Endodermal cell (in vitro differentiated cells): ENCODE results near the gene MTFR1L. TPM values are rescaled to one million over a fixed set of nuclear protein-coding genes. Genes with fewer than 3 reads are reported as not detected.

ENCODE experiments used
- DNase-seq: peaks from one replicate; pipeline ENCODE4 v3.0.0-alpha.2; 2017
- H3K27ac ChIP-seq: 2 replicates; pipeline ENCODE4 v1.5.1; 2013; ENCODE audit warnings: mild to moderate bottlenecking, low read depth, low read length, moderate library complexity
- H3K27me3 ChIP-seq: 2 replicates; pipeline ENCODE4 v1.6.1; 2013; ENCODE audit warnings: mild to moderate bottlenecking, low read length, moderate library complexity; ENCODE audit not compliant: insufficient read depth, control insufficient read depth, poor library complexity, severe bottlenecking
- H3K36me3 ChIP-seq: 2 replicates; pipeline ENCODE4 v1.7.0; 2013; ENCODE audit warnings: mild to moderate bottlenecking, low read length, moderate library complexity; ENCODE audit not compliant: control insufficient read depth, insufficient read depth
- H3K4me1 ChIP-seq: one replicate; pipeline ENCODE4 v1.7.0; 2013; ENCODE audit warnings: low read length; ENCODE audit not compliant: control insufficient read depth, insufficient read depth
- H3K4me3 ChIP-seq: 2 replicates; pipeline ENCODE4 v1.5.1; 2013; ENCODE audit warnings: mild to moderate bottlenecking, low read length, moderate library complexity
- H3K9ac ChIP-seq: 2 replicates; pipeline ENCODE4 v1.6.1; 2013; ENCODE audit warnings: mild to moderate bottlenecking, low read length, moderate library complexity; ENCODE audit not compliant: poor library complexity, severe bottlenecking; ENCODE audit errors: extremely low read depth
- H3K9me3 ChIP-seq: 2 replicates; pipeline ENCODE4 v1.6.1; 2013; ENCODE audit warnings: mild to moderate bottlenecking, low read length, moderate library complexity; ENCODE audit not compliant: control insufficient read depth
- H3K27ac Mint-ChIP-seq: 2 replicates; pipeline ENCODE4 v1.8.0; 2020; ENCODE audit warnings: mixed read lengths
- H3K27me3 Mint-ChIP-seq: 2 replicates; pipeline ENCODE4 v1.8.0; 2021; ENCODE audit warnings: mild to moderate bottlenecking, mixed read lengths; ENCODE audit not compliant: insufficient read depth
- H3K36me3 Mint-ChIP-seq: 2 replicates; pipeline ENCODE4 v1.8.0; 2020; ENCODE audit warnings: low read depth, mixed read lengths
- H3K4me1 Mint-ChIP-seq: 2 replicates; pipeline ENCODE4 v1.8.0; 2020; ENCODE audit warnings: mixed read lengths
- H3K4me3 Mint-ChIP-seq: 2 replicates; pipeline ENCODE4 v1.8.0; 2020; ENCODE audit warnings: mild to moderate bottlenecking, moderate library complexity, mixed read lengths
- H3K9me3 Mint-ChIP-seq: 2 replicates; pipeline ENCODE4 v1.8.0; 2020; ENCODE audit warnings: mild to moderate bottlenecking, mixed read lengths
- CTCF ChIP-seq: fragments of 200-600 bp; sonication (generic); conservative IDR thresholded peaks from 2 replicates; pipeline ENCODE4 v1.5.0; 2021; ENCODE audit warnings: antibody characterized with exemption, mild to moderate bottlenecking
- WGBS, 2 experiments: methylation state at CpG; one replicate each; pipeline versions ENCODE4 v1.1.5 to v1.1.7; 2013; ENCODE audit warnings: missing lambda C conversion rate in 2 of 2, mixed read lengths in 1 of 2; ENCODE audit not compliant: insufficient coverage in 1 of 2, insufficient read length in 1 of 2; 5-methylcytosine and 5-hydroxymethylcytosine counted together
- total RNA-seq, 2 donors: library from RNA; stranded (reverse); fragmentation: NEBNext Ultra II Directional in 1 of 2; extraction: Animal tissue kit (Norgen Biotek cat#: 25700) in 1 of 2; gene quantifications; 2 replicates in 1 of 2; 3 replicates in 1 of 2; pipeline ENCODE4 v1.2.1, GENCODE V29; 2021

Gene MTFR1L
- total RNA-seq, 2 donors from 2014 or later, result 31.6 to 36.2 TPM

GRCh38 chr1:25785333-25786067 lies 34.3 kb upstream of the MTFR1L start:
- no peaks in the 10 kb centered on the region for H3K27me3 Mint-ChIP-seq
- no peak overlapping the region for H3K27ac Mint-ChIP-seq
- no peak for DNase-seq
- H3K27ac ChIP-seq, result no peak overlapping the region
- WGBS, 2 experiments, result 89 to 90% methylated on average over 7 to 10 of the region's 10 CpGs
- no peaks in the 10 kb centered on the region for H3K9me3 Mint-ChIP-seq
- no peak overlapping the region for H3K4me3 ChIP-seq
- no peaks in the 10 kb centered on the region for H3K9me3 ChIP-seq
- H3K36me3 ChIP-seq, result no peaks in the 10 kb centered on the region
- peaks cover 2% of the 10 kb centered on the region for H3K4me1 ChIP-seq
- no peak overlapping the region for H3K4me3 Mint-ChIP-seq
- H3K9ac ChIP-seq, result no peak overlapping the region
- H3K36me3 Mint-ChIP-seq, result no peaks in the 10 kb centered on the region
- H3K27me3 ChIP-seq, result no peaks in the 10 kb centered on the region
- TF ChIP-seq CTCF, result no peak
- H3K4me1 Mint-ChIP-seq, result peaks cover 7% of the 10 kb centered on the region

DNA sequence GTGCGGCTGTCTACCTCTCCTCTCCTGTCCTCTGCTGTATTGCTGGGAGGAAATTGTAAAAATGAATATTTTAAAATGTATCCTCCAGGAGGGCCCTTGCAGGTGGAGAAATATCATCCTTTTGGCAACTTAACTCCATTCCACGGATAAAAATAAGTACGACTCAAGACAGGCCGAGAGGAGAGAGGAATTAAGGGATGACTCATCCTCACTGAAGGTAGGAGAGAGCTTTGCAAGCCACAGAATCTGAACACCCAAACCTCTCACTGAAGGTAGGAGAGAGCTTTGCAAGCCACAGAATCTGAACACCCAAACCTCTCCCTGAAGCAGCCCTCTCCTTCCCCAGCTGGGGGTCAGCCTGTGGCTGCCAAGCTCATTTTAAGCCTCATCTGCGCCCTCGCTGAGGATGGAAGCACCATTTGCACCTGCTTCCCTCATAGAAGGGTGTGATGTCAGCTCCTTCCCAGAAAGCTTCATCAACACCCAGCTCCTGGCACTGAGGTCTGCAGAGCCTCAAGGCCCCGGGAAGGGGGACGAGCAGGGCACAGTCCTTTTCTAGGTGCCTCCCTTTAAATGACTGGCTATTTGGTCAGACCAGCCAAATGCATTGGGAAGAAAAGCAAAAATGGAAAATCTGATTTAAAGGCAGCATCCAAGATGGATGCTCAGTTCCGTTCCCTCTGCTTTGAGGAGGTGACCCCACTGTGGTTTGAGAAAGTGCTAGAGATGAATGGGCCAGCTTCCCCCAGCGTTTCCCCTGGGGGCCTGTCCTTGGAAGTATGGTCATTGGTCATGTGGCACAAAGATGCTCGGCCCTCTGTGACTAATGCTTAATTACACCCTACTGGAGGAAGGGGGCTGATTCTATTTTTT lies 32.6 kb upstream of the MTFR1L start:
- Histone ChIP-seq H3K9me3 (no peaks in the 10 kb centered on the region), H3K27ac (no peak overlapping the region), H3K27me3 (no peaks in the 10 kb centered on the region), H3K4me1 (no peaks in the 10 kb centered on the region), H3K36me3 (no peaks in the 10 kb centered on the region), H3K9ac (no peak overlapping the region), H3K4me3 (no peak overlapping the region)
- H3K4me3 Mint-ChIP-seq, result no peak overlapping the region
- no peak for DNase-seq
- TF ChIP-seq CTCF, result no peak
- no peaks in the 10 kb centered on the region for H3K36me3 Mint-ChIP-seq
- H3K4me1 Mint-ChIP-seq, result peaks cover 1% of the 10 kb centered on the region
- no peak overlapping the region for H3K27ac Mint-ChIP-seq
- H3K27me3 Mint-ChIP-seq, result no peaks in the 10 kb centered on the region
- 89 to 96% methylated on average over 4 to 11 of the region's 11 CpGs for WGBS, 2 experiments
- H3K9me3 Mint-ChIP-seq, result no peaks in the 10 kb centered on the region

DNA sequence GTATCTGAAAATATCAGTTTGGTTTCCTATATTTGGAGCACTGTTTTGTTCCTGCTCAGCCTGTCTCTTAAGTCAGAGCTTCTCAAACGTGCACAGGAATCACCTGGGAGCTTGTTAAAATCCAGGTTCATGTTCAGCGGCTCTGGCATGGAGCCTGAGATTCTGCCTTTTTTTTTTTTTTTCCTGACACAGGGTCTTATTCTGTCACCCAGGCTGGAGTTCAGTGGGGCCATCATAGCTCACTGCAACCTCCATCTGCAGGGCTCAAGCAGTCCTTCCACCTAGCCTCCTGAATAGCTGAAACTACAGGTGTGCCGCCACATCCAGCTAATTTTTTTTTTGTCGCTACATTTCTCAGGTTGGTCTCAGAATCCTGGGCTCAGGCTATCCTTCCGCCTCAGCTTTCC lies 32.0 kb upstream of the MTFR1L start:
- Histone ChIP-seq H3K36me3 (no peaks in the 10 kb centered on the region), H3K27ac (no peak overlapping the region), H3K27me3 (no peaks in the 10 kb centered on the region), H3K4me1 (no peaks in the 10 kb centered on the region), H3K9me3 (no peaks in the 10 kb centered on the region), H3K4me3 (no peak overlapping the region), H3K9ac (no peak overlapping the region)
- Mint-ChIP-seq H3K4me3 (no peak overlapping the region), H3K27ac (no peak overlapping the region), H3K27me3 (no peaks in the 10 kb centered on the region), H3K36me3 (no peaks in the 10 kb centered on the region), H3K9me3 (no peaks in the 10 kb centered on the region), H3K4me1 (no peaks in the 10 kb centered on the region)
- TF ChIP-seq CTCF, result no peak
- 84 to 89% methylated on average over 5 of the region's 5 CpGs for WGBS, 2 experiments
- DNase-seq, result no peak
